Loucy (cell line): ENCODE results near the gene TIMM23.
"Not testable (repeated sequence)": the region's sequence is repeated elsewhere in the genome, so short reads cannot be mapped to it uniquely, and the experiment has no call there.

ENCODE experiments used
- EZH2phosphoT487 ChIP-seq: fragments of 200-600 bp; IDR thresholded peaks from 2 replicates; pipeline ENCODE4 v1.6.1; 2018; ENCODE audit warnings: antibody characterized with exemption, mild to moderate bottlenecking, moderate library complexity, borderline replicate concordance
- TF ChIP-seq, protein P1 (sequence below): fragments of 200-600 bp; sonication (generic); conservative IDR thresholded peaks from 2 replicates; pipeline ENCODE4 v1.5.1; 2014; ENCODE audit warnings: mild to moderate bottlenecking, antibody characterized with exemption, low read length

- TF ChIP-seq, protein P1, sequence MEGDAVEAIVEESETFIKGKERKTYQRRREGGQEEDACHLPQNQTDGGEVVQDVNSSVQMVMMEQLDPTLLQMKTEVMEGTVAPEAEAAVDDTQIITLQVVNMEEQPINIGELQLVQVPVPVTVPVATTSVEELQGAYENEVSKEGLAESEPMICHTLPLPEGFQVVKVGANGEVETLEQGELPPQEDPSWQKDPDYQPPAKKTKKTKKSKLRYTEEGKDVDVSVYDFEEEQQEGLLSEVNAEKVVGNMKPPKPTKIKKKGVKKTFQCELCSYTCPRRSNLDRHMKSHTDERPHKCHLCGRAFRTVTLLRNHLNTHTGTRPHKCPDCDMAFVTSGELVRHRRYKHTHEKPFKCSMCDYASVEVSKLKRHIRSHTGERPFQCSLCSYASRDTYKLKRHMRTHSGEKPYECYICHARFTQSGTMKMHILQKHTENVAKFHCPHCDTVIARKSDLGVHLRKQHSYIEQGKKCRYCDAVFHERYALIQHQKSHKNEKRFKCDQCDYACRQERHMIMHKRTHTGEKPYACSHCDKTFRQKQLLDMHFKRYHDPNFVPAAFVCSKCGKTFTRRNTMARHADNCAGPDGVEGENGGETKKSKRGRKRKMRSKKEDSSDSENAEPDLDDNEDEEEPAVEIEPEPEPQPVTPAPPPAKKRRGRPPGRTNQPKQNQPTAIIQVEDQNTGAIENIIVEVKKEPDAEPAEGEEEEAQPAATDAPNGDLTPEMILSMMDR: not testable (repeated sequence)
- not testable (repeated sequence) for TF ChIP-seq EZH2phosphoT487
Measured at GRCh38 chr10:45956634-45957033, 15.7 kb upstream of the TIMM23 start.
